Bronchial epithelial cell (primary cell): ENCODE results near the gene SCN10A. TPM values are rescaled to one million over a fixed set of nuclear protein-coding genes. Genes with fewer than 3 reads are reported as not detected.
A peak's percentile ranks its signal among the peaks of the same experiment; 100 is the strongest.

Experiments used
- DNase-seq: peaks from one replicate; pipeline ENCODE4 v3.0.0-alpha.2; 2010; ENCODE audit warnings: low read depth
- FAIRE-seq: peaks from 2 replicates; lab custom pipeline; 2011; peaks lifted over from hg19 to GRCh38; lab: Jason Lieb, UNC
- H3K27me3 ChIP-seq: 2 replicates; pipeline ENCODE4 v1.5.1; 2011; ENCODE audit warnings: low read length; ENCODE audit not compliant: control insufficient read depth, insufficient read depth
- H3K36me3 ChIP-seq: 2 replicates; pipeline ENCODE4 v1.5.1; 2011; ENCODE audit warnings: low read length; ENCODE audit not compliant: control insufficient read depth, insufficient read depth
- H3K4me3 ChIP-seq: 2 replicates; pipeline ENCODE4 v1.5.1; 2011; ENCODE audit warnings: mild to moderate bottlenecking, low read depth, low read length, control low read depth
- CTCF ChIP-seq: IDR thresholded peaks from 2 replicates; pipeline ENCODE4 v1.5.1; 2011; ENCODE audit warnings: mild to moderate bottlenecking, moderate library complexity, low read length, control low read depth, inconsistent platforms; ENCODE audit not compliant: insufficient read depth, severe bottlenecking
- total RNA-seq: library from RNA; depleted of rRNA; stranded (reverse); fragments of >200 nt; gene quantifications from 2 replicates; pipeline ENCODE4 v1.2.1, GENCODE V29; 2014

SCN10A gene
- total RNA-seq, 1 donor from 2014 or later = not detected

DNA sequence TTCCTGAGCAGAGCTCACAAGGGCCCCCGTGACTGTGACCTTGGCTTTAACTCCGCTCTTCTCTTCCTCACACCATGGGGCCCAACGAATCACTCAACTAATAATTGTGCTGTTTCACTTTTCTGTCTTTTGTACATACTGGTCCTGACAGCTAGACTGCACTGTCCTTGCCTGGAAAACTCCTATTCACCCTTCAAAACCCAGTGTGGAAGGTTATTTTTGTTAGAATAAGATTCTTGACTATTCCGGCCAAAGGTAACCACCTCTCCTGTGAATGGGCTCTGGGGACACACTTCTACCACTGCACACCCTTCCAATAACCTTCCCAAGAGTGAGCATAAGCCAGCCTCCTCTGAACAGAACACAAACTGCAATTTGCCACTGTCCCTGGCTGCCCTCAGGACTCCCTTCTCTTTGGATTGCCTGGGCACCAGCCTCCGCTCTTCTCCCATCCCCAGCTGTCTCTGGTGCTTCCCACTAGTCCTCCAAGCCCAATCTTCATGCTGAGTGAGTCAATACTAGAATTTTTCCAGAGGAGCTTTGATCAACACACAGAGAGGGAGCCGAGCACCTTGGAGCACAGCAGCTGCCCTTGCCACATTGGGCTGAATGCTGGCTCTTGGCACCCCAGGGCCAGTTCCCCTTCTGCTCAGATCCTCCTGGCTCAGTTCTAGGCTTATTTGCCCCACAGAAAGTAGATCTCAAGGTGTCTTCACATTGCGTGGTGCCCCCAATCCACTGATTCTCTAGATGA, 168.6 kb downstream of the SCN10A start:
- H3K36me3 ChIP-seq = no peaks in the 10 kb centered on the region
- H3K27me3 ChIP-seq = peaks cover 12% of the 10 kb centered on the region
- no peak for TF ChIP-seq CTCF
- DNase-seq (no peak), FAIRE-seq (peak; percentile 68)
- no peak overlapping the region for H3K4me3 ChIP-seq

Other genes with a start within 250 kb of the SCN10A start
- gene SCN5A, start 166.5 kb downstream of the SCN10A start, total RNA-seq = under 0.01 TPM in 1 of 2 replicates, not detected in the other
- gene SCN11A, start 235.7 kb upstream of the SCN10A start, total RNA-seq = not detected in 2 replicates
- gene WDR48, start 235.8 kb upstream of the SCN10A start, total RNA-seq = 20.0 and 21.1 TPM in 2 replicates